IPS-18c (cell line): ENCODE data around the gene SEMA3F.
A peak's percentile ranks its signal among the peaks of the same experiment; 100 is the strongest.

Experiments
- H3K4me3 ChIP-seq: 2 replicates; pipeline ENCODE4 v1.7.0; 2013; ENCODE audit warnings: low read depth, mild to moderate bottlenecking, low read length, moderate library complexity; ENCODE audit not compliant: insufficient read depth
- H3K9me3 ChIP-seq: one replicate; pipeline ENCODE4 v1.6.1; 2013; ENCODE audit warnings: mild to moderate bottlenecking, low read length, moderate library complexity; ENCODE audit not compliant: control insufficient read depth, insufficient read depth

SEMA3F gene

GRCh38 chr3:50194128-50194902, 39.2 kb downstream of the SEMA3F start:
- H3K4me3 ChIP-seq = no peak overlapping the region

GRCh38 chr3:50194903-50195500, 39.9 kb downstream of the SEMA3F start:
- H3K9me3 ChIP-seq = no peaks in the 10 kb centered on the region
- H3K4me3 ChIP-seq = no peak overlapping the region

More at GRCh38 chr3:50194128-50194902, 39.2 kb downstream of the SEMA3F start:
- no peaks in the 10 kb centered on the region for H3K9me3 ChIP-seq

DNA sequence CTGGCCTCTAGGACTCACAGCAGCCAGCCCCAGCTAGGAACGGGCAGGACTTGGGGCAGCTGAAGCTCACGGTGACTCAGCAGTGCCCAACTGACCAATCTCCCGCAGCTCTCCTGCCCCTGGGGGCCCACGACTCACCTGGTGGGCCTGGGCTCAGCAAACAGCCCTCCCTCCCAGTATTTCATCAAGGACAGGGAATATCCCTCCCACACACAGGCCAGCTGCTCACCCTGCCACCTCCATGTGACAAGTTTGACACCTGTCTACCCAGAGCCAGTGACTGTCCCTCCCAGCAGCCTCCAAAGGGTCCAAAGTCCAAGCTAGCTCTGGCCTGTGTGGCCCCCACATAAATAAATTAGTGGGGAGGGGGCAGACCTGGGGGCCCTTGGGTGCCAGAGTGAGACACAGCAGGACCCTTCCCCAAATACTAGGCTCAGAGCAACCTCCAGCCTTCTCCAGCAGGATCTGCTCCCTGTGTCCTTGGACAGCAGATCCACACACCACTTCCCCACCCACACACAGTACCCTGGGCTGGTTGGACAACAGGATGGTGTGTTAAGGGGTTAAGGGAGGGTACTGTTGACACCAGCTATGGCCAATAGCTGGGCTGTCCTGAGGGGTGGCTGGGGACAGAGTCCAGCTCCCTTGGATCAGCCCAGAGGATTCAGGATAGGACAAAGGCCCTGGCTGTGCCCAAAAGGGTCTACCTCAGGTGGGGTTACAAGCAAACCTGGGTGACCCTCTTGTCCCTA, 40.6 kb downstream of the SEMA3F start:
- Histone ChIP-seq H3K9me3 (no peaks in the 10 kb centered on the region), H3K4me3 (no peak overlapping the region)

- H3K9me3 ChIP-seq = no peaks in the 10 kb centered on the region
Measured at GRCh38 chr3:50196253-50196801, 41.2 kb downstream of the SEMA3F start.

GRCh38 chr3:50201573-50202315, 46.6 kb downstream of the SEMA3F start:
- Histone ChIP-seq H3K4me3 (no peak overlapping the region), H3K9me3 (no peaks in the 10 kb centered on the region)

More at GRCh38 chr3:50196253-50196801, 41.2 kb downstream of the SEMA3F start:
- no peak overlapping the region for H3K4me3 ChIP-seq

DNA sequence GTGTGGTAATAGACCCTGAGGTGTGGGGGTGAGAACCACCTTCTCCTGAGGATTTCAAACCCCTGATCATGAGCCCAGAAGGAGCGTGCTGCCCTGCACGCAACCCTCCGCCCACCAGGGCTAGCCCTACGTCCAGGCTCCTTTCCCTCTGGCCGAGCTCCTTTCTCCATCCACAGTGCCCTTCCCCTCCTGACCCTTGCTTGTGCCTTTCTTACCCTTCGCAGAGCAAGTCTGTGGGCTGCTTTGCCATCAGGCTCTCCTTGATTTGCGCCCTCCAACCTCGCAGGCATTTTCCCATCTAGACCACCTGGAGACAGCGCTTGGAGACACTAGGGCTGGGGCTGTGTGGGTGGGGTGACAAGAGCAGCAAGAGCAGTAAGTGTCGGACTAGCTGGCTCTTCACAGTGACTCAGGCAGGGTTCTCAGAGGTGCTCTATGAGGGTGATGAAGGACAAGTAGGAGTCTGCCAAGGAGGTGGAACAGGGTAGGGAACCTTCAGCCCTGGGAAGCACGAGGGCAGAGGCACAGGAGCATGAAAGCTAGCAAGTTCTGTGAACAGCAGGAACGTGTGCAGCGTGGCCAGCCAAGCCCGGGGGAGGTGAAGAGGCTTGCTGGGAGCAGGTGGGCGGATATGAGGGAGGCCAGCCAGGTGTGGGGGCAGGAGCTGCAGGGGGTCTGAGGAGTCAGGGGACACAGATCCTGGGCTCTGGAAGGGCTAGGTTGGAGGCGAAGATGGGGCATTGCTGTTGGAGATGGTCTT, 47.4 kb downstream of the SEMA3F start:
- H3K9me3 ChIP-seq = no peaks in the 10 kb centered on the region
- H3K4me3 ChIP-seq = no peak overlapping the region

DNA sequence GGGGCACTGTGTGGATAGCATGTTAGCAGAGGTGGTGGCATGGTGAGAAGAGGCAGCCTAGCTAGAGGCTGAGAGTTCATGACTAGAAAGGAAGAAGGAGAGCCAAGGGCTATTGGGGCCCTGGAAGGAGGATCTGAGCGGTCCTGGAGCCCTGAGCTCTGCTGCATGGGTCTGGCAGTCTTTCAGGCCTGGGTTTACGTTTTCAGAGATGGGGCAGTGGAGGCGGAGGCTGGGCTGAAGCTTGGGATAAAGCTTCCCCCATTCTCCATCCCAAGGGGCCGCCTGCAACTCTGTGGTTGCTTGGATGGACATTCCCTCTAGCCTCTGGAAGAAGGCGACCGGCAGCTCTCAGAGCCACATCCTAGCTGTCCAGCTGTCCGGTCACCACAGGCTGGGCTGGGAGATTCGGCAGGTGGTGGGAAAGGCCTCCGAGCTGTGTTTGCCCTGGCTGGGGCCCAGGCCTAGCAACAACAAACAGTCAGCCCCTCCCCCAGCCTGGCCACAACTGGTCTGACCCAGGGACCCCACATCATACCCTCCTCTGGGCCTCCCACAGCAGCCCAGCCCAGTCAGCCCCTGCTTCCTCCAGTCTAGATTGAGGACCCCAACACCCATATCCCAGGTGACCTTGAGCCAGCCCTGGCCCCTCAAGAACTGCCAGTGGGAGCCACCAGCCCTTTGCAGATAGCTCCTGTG, 48.1 kb downstream of the SEMA3F start:
- Histone ChIP-seq H3K4me3 (no peak overlapping the region), H3K9me3 (no peaks in the 10 kb centered on the region)

GRCh38 chr3:50203809-50204803, 49.0 kb downstream of the SEMA3F start:
- Histone ChIP-seq H3K4me3 (peak overlapping the region; percentile 46), H3K9me3 (no peaks in the 10 kb centered on the region)

DNA sequence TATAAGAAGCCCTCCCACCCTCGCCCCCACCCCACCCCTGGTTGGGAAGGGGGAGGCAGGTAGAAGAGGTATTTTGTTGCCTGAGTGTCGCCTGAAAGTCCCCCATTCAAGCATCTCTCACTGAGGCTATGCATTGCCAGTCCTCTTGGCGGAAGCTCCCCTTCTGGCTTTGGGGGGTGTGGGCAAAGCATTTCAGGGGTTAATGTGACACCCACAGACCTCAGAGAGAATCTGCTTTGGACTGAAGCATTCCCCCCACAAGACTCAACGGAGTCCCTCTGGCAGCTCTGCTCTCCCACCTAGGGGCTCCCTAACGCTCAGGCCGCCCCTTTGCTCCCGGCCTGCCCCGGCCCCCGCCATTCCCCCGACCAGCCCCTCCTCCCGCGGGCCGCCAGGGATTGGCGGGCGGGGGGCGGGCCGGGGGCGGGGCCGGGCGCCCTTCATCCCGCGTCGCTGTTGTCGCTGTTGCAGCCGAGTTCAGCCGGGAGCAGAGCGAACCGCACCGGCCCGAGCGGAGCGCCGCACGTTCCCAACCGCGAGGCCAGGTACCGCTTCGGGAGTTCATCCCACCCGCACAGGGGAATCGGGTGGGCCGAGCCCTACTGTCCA, 49.8 kb downstream of the SEMA3F start, which contains the start of gene SLC38A3:
TSS of gene SLC38A3 (plus strand) at position 468 of the 609 bp plus-strand sequence. CDS start 8,929 bp downstream, outside the sequence.
- peak within 1 kb of the TSS; percentile 68 for H3K4me3 ChIP-seq
- no peaks in the 10 kb centered on the region for H3K9me3 ChIP-seq

GRCh38 chr3:50205413-50206276, 50.5 kb downstream of the SEMA3F start:
- Histone ChIP-seq H3K4me3 (peak overlapping the region; percentile 68), H3K9me3 (no peaks in the 10 kb centered on the region)

DNA sequence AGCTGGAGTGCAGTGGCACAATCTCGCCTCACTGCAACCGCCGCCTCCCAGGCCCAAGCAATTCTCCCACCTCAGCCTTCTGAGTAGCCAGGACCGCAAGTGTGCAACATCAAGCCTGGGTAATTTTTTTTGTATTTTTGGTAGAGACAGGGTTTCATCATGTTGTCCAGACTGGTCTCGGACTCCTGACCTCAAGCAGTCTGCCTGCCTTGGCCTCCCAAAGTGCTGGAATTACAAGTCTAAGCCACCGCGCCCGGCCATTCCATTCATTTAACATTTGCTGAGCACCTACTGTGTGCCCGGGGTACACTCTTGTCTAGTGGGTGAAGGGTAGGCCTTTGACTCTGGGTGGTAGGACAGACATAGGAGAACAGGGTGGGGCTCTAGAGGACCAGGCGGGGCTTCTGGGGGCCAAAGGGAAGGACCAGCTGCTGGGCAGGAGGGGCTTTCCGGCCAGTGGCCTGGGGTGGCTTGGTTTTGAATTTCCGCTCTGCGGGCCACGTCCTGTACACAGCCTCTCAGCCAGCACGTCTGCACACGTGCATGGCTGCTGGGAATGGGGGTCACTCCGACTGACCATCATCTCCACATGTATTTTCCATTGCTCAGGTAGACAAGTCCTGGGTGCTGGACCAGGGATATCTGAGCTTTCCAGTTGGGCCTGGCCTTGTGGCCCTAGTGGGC, 52.4 kb downstream of the SEMA3F start:
- no peaks in the 10 kb centered on the region for H3K9me3 ChIP-seq

GRCh38 chr3:50208677-50209344, 53.7 kb downstream of the SEMA3F start:
- Histone ChIP-seq H3K4me3 (no peak overlapping the region), H3K9me3 (no peaks in the 10 kb centered on the region)

More for the DNA sequence above, 52.4 kb downstream of the SEMA3F start:
- H3K4me3 ChIP-seq = no peak overlapping the region

DNA sequence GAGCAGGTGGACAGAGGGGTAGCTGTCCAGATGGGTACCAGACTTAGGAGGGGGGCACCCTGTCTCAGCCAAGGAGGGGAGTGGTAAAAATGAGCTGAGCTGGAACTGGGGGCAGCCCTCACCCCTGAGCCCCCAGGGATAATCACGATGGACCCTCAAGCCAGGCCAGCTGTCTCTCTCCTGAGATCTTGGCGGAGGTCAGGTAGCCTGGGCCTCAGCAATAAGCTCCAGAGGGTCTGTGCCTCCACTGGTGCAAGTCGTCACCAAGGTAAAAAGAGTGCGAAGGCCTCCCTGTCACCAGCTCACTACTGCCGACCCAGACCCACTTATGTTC, 55.0 kb downstream of the SEMA3F start:
- H3K4me3 ChIP-seq = no peak overlapping the region
- no peaks in the 10 kb centered on the region for H3K9me3 ChIP-seq
